ENCODE measurements around the gene TRIP13. TPM values are rescaled to one million over a fixed set of nuclear protein-coding genes. Genes with fewer than 3 reads are reported as not detected.

TRIP13 gene
- total and polyA plus RNA-seq, 2 experiments from 2014 or later: 9.2 to 9.4 TPM

DNA sequence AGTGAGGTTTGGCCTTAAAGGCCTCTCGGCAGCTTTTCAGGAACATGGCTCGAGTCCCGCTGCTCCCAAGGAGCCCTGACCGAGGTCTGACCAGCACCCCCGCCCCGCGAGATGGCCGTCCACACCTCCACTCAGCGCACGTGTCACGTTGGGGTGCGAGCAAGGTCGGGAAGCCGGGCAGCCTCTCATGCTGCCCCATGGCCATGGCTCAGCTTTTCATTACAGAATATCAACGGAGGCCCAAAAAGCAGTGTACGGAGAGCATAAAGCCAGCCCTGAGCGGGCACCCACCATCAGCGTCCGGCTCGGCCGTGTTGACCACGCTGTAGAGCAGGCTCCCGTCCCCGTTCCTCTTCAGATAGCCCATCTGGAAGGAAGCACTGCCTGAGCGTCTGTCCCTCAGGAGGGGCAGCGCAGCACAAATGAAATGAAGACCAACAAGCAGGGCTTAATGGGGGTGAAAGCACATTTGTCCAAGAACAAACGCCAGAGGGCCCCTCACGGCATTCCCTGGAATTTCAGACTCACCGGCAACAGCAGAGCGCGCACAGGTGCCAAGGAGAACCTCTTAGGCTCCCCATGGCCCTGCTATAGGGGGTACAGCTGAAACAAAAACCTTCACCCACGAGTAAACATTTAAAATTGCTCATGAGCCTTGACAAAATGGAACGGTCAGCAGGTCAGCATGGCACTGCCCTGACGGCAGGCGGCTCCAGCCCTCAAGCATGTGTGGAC is 11.7 kb upstream of the TRIP13 start:
- Histone ChIP-seq H3K79me2 (peaks cover 14% of the 10 kb centered on the region), H3K4me3 (no peak overlapping the region), H3K9me3 (ENCODE audit: low read depth) (no peaks in the 10 kb centered on the region), H3K4me1 (ENCODE audit: insufficient read depth) (no peaks in the 10 kb centered on the region), H3K36me3 (replicated peaks; ENCODE audit: insufficient read depth, low read depth) (no peaks in the 10 kb centered on the region), H4K20me1 (ENCODE audit: insufficient read depth, poor library complexity, severe bottlenecking) (peaks cover 4% of the 10 kb centered on the region), H3K27me3 (no peaks in the 10 kb centered on the region), H3K9me2 (replicated peaks; ENCODE audit: insufficient read depth) (no peaks in the 10 kb centered on the region), H2AFZ (no peak overlapping the region), H3K4me2 (no peak overlapping the region), H3K27ac (no peak overlapping the region)
- no peak for TF ChIP-seq EZH2 (IDR thresholded peaks at IDR 0.05; ENCODE audit: borderline replicate concordance)
- no peak for TF ChIP-seq EZH2phosphoT487 (IDR thresholded peaks at IDR 0.05; ENCODE audit: low read depth, severe bottlenecking, unreplicated experiment)
- TF ChIP-seq, protein P1, sequence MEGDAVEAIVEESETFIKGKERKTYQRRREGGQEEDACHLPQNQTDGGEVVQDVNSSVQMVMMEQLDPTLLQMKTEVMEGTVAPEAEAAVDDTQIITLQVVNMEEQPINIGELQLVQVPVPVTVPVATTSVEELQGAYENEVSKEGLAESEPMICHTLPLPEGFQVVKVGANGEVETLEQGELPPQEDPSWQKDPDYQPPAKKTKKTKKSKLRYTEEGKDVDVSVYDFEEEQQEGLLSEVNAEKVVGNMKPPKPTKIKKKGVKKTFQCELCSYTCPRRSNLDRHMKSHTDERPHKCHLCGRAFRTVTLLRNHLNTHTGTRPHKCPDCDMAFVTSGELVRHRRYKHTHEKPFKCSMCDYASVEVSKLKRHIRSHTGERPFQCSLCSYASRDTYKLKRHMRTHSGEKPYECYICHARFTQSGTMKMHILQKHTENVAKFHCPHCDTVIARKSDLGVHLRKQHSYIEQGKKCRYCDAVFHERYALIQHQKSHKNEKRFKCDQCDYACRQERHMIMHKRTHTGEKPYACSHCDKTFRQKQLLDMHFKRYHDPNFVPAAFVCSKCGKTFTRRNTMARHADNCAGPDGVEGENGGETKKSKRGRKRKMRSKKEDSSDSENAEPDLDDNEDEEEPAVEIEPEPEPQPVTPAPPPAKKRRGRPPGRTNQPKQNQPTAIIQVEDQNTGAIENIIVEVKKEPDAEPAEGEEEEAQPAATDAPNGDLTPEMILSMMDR (IDR thresholded peaks at IDR 0.05; ENCODE audit: poor library complexity): no peak
- no peak for DNase-seq (ENCODE audit: low spot score)
- 98% methylated on average over 34 of the region's 35 CpGs for whole genome bisulfite sequencing (ENCODE audit: low lambda C conversion rate, missing lambda C conversion rate)

DNA sequence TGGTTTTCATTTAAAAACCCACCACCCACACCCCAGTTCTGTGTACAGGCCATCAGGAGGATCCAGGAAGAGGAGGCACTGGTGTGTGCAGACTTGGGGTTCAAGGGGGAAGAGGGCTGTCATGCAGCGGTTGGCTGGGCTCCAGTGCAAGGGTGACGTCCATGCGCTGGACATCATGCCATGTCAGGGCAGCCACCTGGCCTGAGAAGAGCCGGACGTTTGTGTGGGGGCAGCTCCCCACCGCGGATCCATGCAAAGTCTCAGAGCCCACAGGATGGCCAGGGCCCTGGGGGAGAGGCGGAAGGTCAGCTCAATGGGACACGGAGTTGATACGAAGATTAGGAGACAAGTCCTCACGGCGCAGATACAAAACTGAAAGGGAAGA is 11.1 kb upstream of the TRIP13 start:
- no peaks in the 10 kb centered on the region for H3K4me1 ChIP-seq (ENCODE audit: insufficient read depth)
- H3K4me2 ChIP-seq: no peak overlapping the region
- no peak for DNase-seq (ENCODE audit: low spot score)
- no peak overlapping the region for H2AFZ ChIP-seq
- H3K79me2 ChIP-seq: peaks cover 14% of the 10 kb centered on the region
- H3K9me2 ChIP-seq (replicated peaks; ENCODE audit: insufficient read depth): no peaks in the 10 kb centered on the region
- no peak overlapping the region for H3K27ac ChIP-seq
- TF ChIP-seq, protein P1 (IDR thresholded peaks at IDR 0.05; ENCODE audit: poor library complexity): no peak
- TF ChIP-seq EZH2 (IDR thresholded peaks at IDR 0.05; ENCODE audit: borderline replicate concordance): no peak
- no peak for TF ChIP-seq EZH2phosphoT487 (IDR thresholded peaks at IDR 0.05; ENCODE audit: low read depth, severe bottlenecking, unreplicated experiment)
- H4K20me1 ChIP-seq (ENCODE audit: insufficient read depth, poor library complexity, severe bottlenecking): peaks cover 4% of the 10 kb centered on the region
- no peaks in the 10 kb centered on the region for H3K27me3 ChIP-seq
- H3K4me3 ChIP-seq: no peak overlapping the region
- no peaks in the 10 kb centered on the region for H3K36me3 ChIP-seq (replicated peaks; ENCODE audit: insufficient read depth, low read depth)
- WGBS (ENCODE audit: low lambda C conversion rate, missing lambda C conversion rate): 96% methylated on average over 12 of the region's 12 CpGs
- no peaks in the 10 kb centered on the region for H3K9me3 ChIP-seq (ENCODE audit: low read depth)

GRCh38 chr5:882253-883183 is 10.2 kb upstream of the TRIP13 start:
- H3K9me3 ChIP-seq (ENCODE audit: low read depth): no peaks in the 10 kb centered on the region
- over 99% methylated on average over 33 of the region's 33 CpGs for WGBS (ENCODE audit: low lambda C conversion rate, missing lambda C conversion rate)
- TF ChIP-seq, protein P1 (IDR thresholded peaks at IDR 0.05; ENCODE audit: poor library complexity): no peak
- no peak overlapping the region for H3K4me2 ChIP-seq
- H3K9me2 ChIP-seq (replicated peaks; ENCODE audit: insufficient read depth): no peaks in the 10 kb centered on the region
- H3K27ac ChIP-seq: no peak overlapping the region
- no peaks in the 10 kb centered on the region for H3K27me3 ChIP-seq
- H3K4me3 ChIP-seq: no peak overlapping the region
- H3K4me1 ChIP-seq (ENCODE audit: insufficient read depth): no peaks in the 10 kb centered on the region
- no peaks in the 10 kb centered on the region for H3K36me3 ChIP-seq (replicated peaks; ENCODE audit: insufficient read depth, low read depth)
- H4K20me1 ChIP-seq (ENCODE audit: insufficient read depth, poor library complexity, severe bottlenecking): peaks cover 4% of the 10 kb centered on the region
- H2AFZ ChIP-seq: no peak overlapping the region
- H3K79me2 ChIP-seq: peaks cover 14% of the 10 kb centered on the region
- no peak for DNase-seq (ENCODE audit: low spot score)
